ENCODE data around the gene SIT1. TPM values are rescaled to one million over a fixed set of nuclear protein-coding genes. Genes with fewer than 3 reads are reported as not detected.
A peak's percentile ranks its signal among the peaks of the same experiment; 100 is the strongest.

SIT1 gene
- total RNA-seq, 2 experiments from 2014 or later = 18.4 to 19.2 TPM

GRCh38 chr9:35609001-35609819 is 41.5 kb downstream of the SIT1 start:
- peaks cover 35% of the 10 kb centered on the region for H3K4me1 Mint-ChIP-seq (ENCODE audit: low read depth)
- peaks cover 37% of the 10 kb centered on the region for H3K36me3 ChIP-seq (ENCODE audit: insufficient read depth, low read length)
- peak in 1 of 14 experiments; percentile 21 for DNase-seq

GRCh38 chr9:35608221-35608620 is 42.5 kb downstream of the SIT1 start:
- H3K9me3 Mint-ChIP-seq = no peaks in the 10 kb centered on the region
- DNase-seq (no peak), ATAC-seq (ENCODE audit: poor library complexity) (no peak)
- no peak for TF ChIP-seq CTCF (IDR thresholded peaks at IDR 0.05)
- ChIA-PET CTCF (no interaction called here), POLR2A (no interaction called here)
- H3K4me1 Mint-ChIP-seq (ENCODE audit: low read depth) = peaks cover 43% of the 10 kb centered on the region
- peaks cover 31% of the 10 kb centered on the region for H3K36me3 Mint-ChIP-seq (ENCODE audit: low read depth)
- H3K27me3 Mint-ChIP-seq = no peaks in the 10 kb centered on the region
- H3K4me1 ChIP-seq (ENCODE audit: insufficient read depth, low read length) = peaks cover 43% of the 10 kb centered on the region
- H3K27ac ChIP-seq (ENCODE audit: low read depth in 1 of 2, low read length in 2 of 2) = no peak overlapping the region
- no peak overlapping the region for H3K27ac Mint-ChIP-seq
- no peaks in the 10 kb centered on the region for H3K27me3 ChIP-seq (ENCODE audit: control insufficient read depth in 1 of 2, insufficient read depth in 2 of 2, low read length in 2 of 2)
- no peaks in the 10 kb centered on the region for H3K9me3 ChIP-seq (ENCODE audit: control insufficient read depth in 1 of 2, insufficient read depth in 1 of 2, low read length in 2 of 2)
- H3K36me3 ChIP-seq (ENCODE audit: insufficient read depth, low read length) = peaks cover 37% of the 10 kb centered on the region
- intact Hi-C loops (cut with DNase I, micrococcal nuclease) = loop anchor here in 1 of 2 experiments (5.0 to 10.0 kb wide), 2 partner anchors 219 to 1157 kb away; partner anchors contain the start of genes FAM221B and TMEM8B
- no peak overlapping the region for H3K4me3 Mint-ChIP-seq
- H3K4me3 ChIP-seq (ENCODE audit: low read length) = no peak overlapping the region

More at GRCh38 chr9:35609001-35609819, 41.5 kb downstream of the SIT1 start:
- no peaks in the 10 kb centered on the region for H3K27me3 ChIP-seq (ENCODE audit: control insufficient read depth in 1 of 2, insufficient read depth in 2 of 2, low read length in 2 of 2)
- no peaks in the 10 kb centered on the region for H3K9me3 ChIP-seq (ENCODE audit: control insufficient read depth in 1 of 2, insufficient read depth in 1 of 2, low read length in 2 of 2)
- no peak overlapping the region for H3K4me3 ChIP-seq (ENCODE audit: low read length)
- no peak for TF ChIP-seq CTCF (IDR thresholded peaks at IDR 0.05)
- peaks cover 37% of the 10 kb centered on the region for H3K4me1 ChIP-seq (ENCODE audit: insufficient read depth, low read length)
- no peak overlapping the region for H3K4me3 Mint-ChIP-seq
- no peak overlapping the region for H3K27ac ChIP-seq (ENCODE audit: low read depth in 1 of 2, low read length in 2 of 2)
- H3K27ac Mint-ChIP-seq = no peak overlapping the region
- H3K9me3 Mint-ChIP-seq = no peaks in the 10 kb centered on the region
- H3K36me3 Mint-ChIP-seq (ENCODE audit: low read depth) = peaks cover 28% of the 10 kb centered on the region
- H3K27me3 Mint-ChIP-seq = no peaks in the 10 kb centered on the region
- ATAC-seq (ENCODE audit: poor library complexity) = no peak
- CTCF ChIA-PET = interaction anchor here (2.4 kb wide), 1 partner anchor 87 kb away, joined by 15 read pairs; no protein-coding TSS in a partner anchor
- POLR2A ChIA-PET = no interaction called here
- intact Hi-C loops (cut with DNase I, micrococcal nuclease) = loop anchor here in 1 of 2 experiments (5.0 to 10.0 kb wide), 2 partner anchors 218 to 1156 kb away; partner anchors contain the start of genes FAM221B and TMEM8B

- POLR2A ChIA-PET = interaction anchor here (1.0 to 3.9 kb wide), 5 partner anchors 41 to 584 kb away, joined by 3 to 45 read pairs (median 16); partner anchors contain the start of genes CLTA, CREB3, SIT1 and TLN1
- peak overlapping the region; percentile 49 for H3K4me3 Mint-ChIP-seq
- peak in 1 of 14 experiments; percentile 17 for DNase-seq
- intact Hi-C loops (cut with DNase I, micrococcal nuclease) = loop anchor here in 1 of 2 experiments (5.0 to 10.0 kb wide), 2 partner anchors 221 to 1158 kb away; partner anchors contain the start of genes FAM221B and TMEM8B
- no peaks in the 10 kb centered on the region for H3K27me3 ChIP-seq (ENCODE audit: control insufficient read depth in 1 of 2, insufficient read depth in 2 of 2, low read length in 2 of 2)
- no peak for TF ChIP-seq CTCF (IDR thresholded peaks at IDR 0.05)
- CTCF ChIA-PET = interaction anchor here (1.7 to 4.3 kb wide), 2 partner anchors 10 to 39 kb away, joined by 5 to 31 read pairs; no protein-coding TSS in a partner anchor
- peaks cover 37% of the 10 kb centered on the region for H3K36me3 ChIP-seq (ENCODE audit: insufficient read depth, low read length)
- H3K9me3 ChIP-seq (ENCODE audit: control insufficient read depth in 1 of 2, insufficient read depth in 1 of 2, low read length in 2 of 2) = no peaks in the 10 kb centered on the region
- H3K4me3 ChIP-seq (ENCODE audit: low read length) = no peak overlapping the region
- ATAC-seq (ENCODE audit: poor library complexity) = no peak
- peak overlapping the region; percentile 49 for H3K27ac Mint-ChIP-seq
- H3K27ac ChIP-seq (ENCODE audit: low read depth in 1 of 2, low read length in 2 of 2) = no peak overlapping the region
- H3K36me3 Mint-ChIP-seq (ENCODE audit: low read depth) = peaks cover 31% of the 10 kb centered on the region
- H3K9me3 Mint-ChIP-seq = no peaks in the 10 kb centered on the region
- no peaks in the 10 kb centered on the region for H3K27me3 Mint-ChIP-seq
- H3K4me1 Mint-ChIP-seq (ENCODE audit: low read depth) = peaks cover 45% of the 10 kb centered on the region
- H3K4me1 ChIP-seq (ENCODE audit: insufficient read depth, low read length) = peaks cover 47% of the 10 kb centered on the region
These were observed 44.0 kb downstream of the SIT1 start for GRCh38 chr9:35606726-35607125.

Data from CD4-positive, alpha-beta T cell (primary cell).